GM11168 (cell line): ENCODE results near the gene HUNK.

Experiments used
- in situ Hi-C: fragments of 300-500 bp; cut with MboI; formaldehyde crosslinking; loops from one replicate; pipeline ENCODE4 v1.12.0; 2022; ENCODE audit warnings: low sequenced_read_pairs; ENCODE audit not compliant: unreplicated experiment

Gene HUNK

GRCh38 chr21:31894457-31894856 lies 21.6 kb downstream of the HUNK start:
- in situ Hi-C loops = no loop called here

- in situ Hi-C loops = no loop called here
Measured at GRCh38 chr21:31895077-31895835, 22.4 kb downstream of the HUNK start.

GRCh38 chr21:31896019-31896418 lies 23.2 kb downstream of the HUNK start:
- in situ Hi-C loops = no loop called here

GRCh38 chr21:31897311-31897710 lies 24.5 kb downstream of the HUNK start:
- in situ Hi-C loops = no loop called here

- in situ Hi-C loops = no loop called here
Measured at GRCh38 chr21:31898933-31899630, 26.3 kb downstream of the HUNK start.

GRCh38 chr21:31900121-31900895 lies 27.5 kb downstream of the HUNK start:
- in situ Hi-C loops = no loop called here

GRCh38 chr21:31901315-31901714 lies 28.5 kb downstream of the HUNK start:
- in situ Hi-C loops = no loop called here

GRCh38 chr21:31902438-31902837 lies 29.6 kb downstream of the HUNK start:
- in situ Hi-C loops = no loop called here

- in situ Hi-C loops = no loop called here
Measured at GRCh38 chr21:31903896-31904295, 31.1 kb downstream of the HUNK start.

GRCh38 chr21:31905503-31906451 lies 33.0 kb downstream of the HUNK start:
- in situ Hi-C loops = no loop called here

GRCh38 chr21:31908106-31909031 lies 35.5 kb downstream of the HUNK start:
- in situ Hi-C loops = no loop called here

GRCh38 chr21:31909153-31910073 lies 36.6 kb downstream of the HUNK start:
- in situ Hi-C loops = no loop called here

- in situ Hi-C loops = no loop called here
Measured at GRCh38 chr21:31910074-31910470, 37.3 kb downstream of the HUNK start.

GRCh38 chr21:31911138-31911907 lies 38.5 kb downstream of the HUNK start:
- in situ Hi-C loops = no loop called here

GRCh38 chr21:31912501-31912900 lies 39.7 kb downstream of the HUNK start:
- in situ Hi-C loops = no loop called here

- in situ Hi-C loops = no loop called here
Measured at GRCh38 chr21:31913182-31913608, 40.4 kb downstream of the HUNK start.

- in situ Hi-C loops = no loop called here
Measured at GRCh38 chr21:31914472-31914871, 41.7 kb downstream of the HUNK start.
